A549 (cell line): ENCODE measurements around the gene ARHGAP25.
A peak's percentile ranks its signal among the peaks of the same experiment; 100 is the strongest.

ENCODE experiments used
- CHD2 ChIP-seq: fragments of 150-350 bp; IDR thresholded peaks from 2 replicates; pipeline ENCODE4 v1.6.1; 2014; ENCODE audit warnings: low read length; ENCODE audit not compliant: partially characterized antibody
- RNF2 ChIP-seq: fragments of 200-600 bp; sonication (generic); IDR thresholded peaks from 2 replicates; pipeline ENCODE4 v1.6.1; 2016; ENCODE audit warnings: low read depth, mild to moderate bottlenecking, antibody characterized with exemption, moderate library complexity, borderline replicate concordance
- TF ChIP-seq, protein P1 (sequence below): fragments of >200 bp; sonication (Bioruptor Twin); formaldehyde crosslinking; IDR thresholded peaks from 3 replicates; pipeline ENCODE4 v1.5.1; 2016

DNA sequence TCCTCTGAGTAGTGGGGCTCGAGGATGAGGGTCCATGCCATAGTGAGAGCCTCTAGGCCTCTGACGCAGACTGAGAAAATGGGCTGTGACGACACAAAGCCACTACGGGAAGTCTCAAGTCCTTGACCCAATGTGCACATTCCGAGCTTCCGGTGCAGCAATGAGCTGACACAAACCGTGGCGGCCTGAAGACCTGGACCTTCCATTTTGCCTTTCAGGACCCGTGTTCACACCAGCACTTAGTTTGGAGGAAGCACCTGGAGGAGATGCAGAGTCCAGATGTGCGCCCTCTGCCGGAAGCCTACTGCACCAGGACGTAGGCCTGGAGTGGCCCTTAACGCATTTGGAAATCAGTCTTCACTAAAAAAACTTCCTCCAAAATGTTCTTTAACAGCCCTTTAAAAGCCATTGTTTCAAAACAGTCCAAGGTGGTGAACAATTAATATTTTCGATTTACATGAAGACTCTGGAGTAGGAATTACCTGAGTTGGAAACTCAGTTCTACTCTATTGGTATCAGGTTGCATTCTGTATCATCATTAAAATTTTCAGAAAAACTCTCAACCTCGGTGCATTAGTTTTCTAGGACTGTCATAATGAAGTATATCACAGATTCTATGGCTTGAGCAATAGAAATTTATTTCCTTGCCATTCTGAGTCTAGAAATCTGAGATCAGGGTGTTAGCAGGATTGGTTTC, 102.7 kb downstream of the ARHGAP25 start:
- no peak for TF ChIP-seq RNF2
- TF ChIP-seq, protein P1, sequence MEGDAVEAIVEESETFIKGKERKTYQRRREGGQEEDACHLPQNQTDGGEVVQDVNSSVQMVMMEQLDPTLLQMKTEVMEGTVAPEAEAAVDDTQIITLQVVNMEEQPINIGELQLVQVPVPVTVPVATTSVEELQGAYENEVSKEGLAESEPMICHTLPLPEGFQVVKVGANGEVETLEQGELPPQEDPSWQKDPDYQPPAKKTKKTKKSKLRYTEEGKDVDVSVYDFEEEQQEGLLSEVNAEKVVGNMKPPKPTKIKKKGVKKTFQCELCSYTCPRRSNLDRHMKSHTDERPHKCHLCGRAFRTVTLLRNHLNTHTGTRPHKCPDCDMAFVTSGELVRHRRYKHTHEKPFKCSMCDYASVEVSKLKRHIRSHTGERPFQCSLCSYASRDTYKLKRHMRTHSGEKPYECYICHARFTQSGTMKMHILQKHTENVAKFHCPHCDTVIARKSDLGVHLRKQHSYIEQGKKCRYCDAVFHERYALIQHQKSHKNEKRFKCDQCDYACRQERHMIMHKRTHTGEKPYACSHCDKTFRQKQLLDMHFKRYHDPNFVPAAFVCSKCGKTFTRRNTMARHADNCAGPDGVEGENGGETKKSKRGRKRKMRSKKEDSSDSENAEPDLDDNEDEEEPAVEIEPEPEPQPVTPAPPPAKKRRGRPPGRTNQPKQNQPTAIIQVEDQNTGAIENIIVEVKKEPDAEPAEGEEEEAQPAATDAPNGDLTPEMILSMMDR, result peak; percentile 78
- TF ChIP-seq CHD2, result no peak
